NCI-H1417 (cell line): ENCODE results near the gene NSUN6.
A peak's percentile ranks its signal among the peaks of the same experiment; 100 is the strongest.

ENCODE experiments used
- DNase-seq, 3 experiments: peaks; one replicate each; lab custom pipeline; 2025; lab: John Stamatoyannopoulos, UW

The NSUN6 gene, protein sequence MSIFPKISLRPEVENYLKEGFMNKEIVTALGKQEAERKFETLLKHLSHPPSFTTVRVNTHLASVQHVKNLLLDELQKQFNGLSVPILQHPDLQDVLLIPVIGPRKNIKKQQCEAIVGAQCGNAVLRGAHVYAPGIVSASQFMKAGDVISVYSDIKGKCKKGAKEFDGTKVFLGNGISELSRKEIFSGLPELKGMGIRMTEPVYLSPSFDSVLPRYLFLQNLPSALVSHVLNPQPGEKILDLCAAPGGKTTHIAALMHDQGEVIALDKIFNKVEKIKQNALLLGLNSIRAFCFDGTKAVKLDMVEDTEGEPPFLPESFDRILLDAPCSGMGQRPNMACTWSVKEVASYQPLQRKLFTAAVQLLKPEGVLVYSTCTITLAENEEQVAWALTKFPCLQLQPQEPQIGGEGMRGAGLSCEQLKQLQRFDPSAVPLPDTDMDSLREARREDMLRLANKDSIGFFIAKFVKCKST

DNA sequence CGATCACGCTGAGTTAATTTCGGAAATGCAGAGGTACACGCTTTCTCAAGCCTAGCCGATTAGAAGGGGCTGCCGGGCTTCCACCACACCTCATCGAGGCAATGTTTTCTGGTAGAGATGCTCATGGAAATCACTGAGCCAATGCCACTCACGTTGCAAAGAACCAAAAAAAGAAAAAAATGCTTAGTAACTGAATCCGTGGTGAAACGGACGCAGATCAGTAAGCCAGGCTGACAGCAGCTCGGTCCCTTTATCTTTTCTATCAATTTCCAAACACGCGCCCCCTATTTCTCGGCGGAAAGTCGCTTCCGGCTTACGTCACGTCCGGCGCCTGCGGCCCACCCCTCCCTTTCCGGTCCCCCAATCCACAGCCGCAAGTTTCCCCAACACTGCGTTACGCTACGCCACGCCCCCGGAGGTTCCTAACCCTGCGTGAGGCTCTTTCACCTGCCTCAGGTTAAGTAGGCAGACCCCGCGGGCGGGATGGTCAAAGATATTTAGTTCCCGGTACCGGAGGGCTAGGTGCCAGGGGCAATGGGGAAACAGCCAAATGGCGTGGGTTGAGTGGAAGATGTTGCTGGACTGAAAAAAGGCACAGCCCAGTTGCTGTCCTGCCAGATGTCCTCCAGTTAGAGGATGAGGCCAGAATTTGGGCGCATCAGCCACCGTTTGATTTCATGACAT lies at the start of gene NSUN6:
Gene NSUN6, minus strand, starts transcription at position 264 of the 684 bp plus-strand sequence. CDS start 384 bp downstream, outside the sequence.
- peak; percentile 72 to 84 (median 81) for DNase-seq

DNA sequence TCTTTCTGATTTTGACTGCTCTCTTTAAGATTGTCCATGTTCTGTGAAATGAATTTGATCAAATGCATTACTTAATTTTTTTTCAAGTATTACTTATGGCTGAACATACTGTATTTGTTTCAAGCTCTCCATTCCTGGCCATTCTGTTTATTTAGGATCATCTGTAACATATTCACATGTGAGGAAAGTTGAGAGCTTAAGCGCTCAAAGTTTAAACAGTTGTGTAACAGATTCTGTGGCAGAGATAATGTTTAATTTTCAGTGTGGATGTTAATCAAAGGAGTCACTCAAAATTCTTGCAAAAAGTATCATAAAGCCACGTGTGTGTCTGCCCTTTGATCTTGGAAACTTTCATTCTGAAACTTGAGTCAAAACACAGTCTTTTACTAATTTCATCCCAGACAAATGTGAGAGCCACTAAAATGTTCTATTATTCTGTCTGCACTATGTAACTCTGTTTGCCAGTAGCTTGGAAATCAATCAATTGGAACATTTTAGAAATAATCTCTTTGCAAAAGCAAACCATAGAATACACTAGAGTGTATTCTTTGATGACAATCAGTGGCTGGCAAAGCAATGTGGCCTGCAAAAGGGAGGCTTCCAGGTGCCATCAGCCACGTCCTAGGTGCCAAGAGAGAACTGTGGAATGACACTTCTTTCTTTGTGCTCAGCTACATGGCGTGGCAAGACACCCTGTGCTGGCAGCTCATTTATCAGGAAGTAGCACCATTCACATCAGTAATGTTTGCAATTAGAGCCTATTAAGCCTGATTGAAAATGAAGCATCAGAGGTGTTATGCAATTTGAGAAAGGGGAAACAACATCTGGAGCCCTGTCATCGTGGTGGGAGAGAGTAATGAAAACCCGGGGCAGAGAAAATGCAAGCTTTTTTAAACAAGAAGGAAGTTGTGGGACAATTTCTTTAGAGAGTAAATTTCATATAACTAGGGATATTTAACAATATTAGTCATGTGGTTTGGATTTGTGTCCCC lies 48.8 kb upstream of the NSUN6 start:
- no peak for DNase-seq

GRCh38 chr10:18690541-18690940 lies 39.2 kb upstream of the NSUN6 start:
- DNase-seq = no peak

- DNase-seq = peak in 1 of 3 experiments; percentile 38
Observed at GRCh38 chr10:18689498-18689897, 38.1 kb upstream of the NSUN6 start.

- no peak for DNase-seq
Observed at GRCh38 chr10:18687706-18688105, 36.3 kb upstream of the NSUN6 start.

- no peak for DNase-seq
Observed at GRCh38 chr10:18687195-18687594, 35.8 kb upstream of the NSUN6 start.

GRCh38 chr10:18685555-18685954 lies 34.2 kb upstream of the NSUN6 start:
- DNase-seq = no peak

GRCh38 chr10:18684953-18685352 lies 33.6 kb upstream of the NSUN6 start:
- no peak for DNase-seq

GRCh38 chr10:18684416-18684815 lies 33.0 kb upstream of the NSUN6 start:
- no peak for DNase-seq

DNA sequence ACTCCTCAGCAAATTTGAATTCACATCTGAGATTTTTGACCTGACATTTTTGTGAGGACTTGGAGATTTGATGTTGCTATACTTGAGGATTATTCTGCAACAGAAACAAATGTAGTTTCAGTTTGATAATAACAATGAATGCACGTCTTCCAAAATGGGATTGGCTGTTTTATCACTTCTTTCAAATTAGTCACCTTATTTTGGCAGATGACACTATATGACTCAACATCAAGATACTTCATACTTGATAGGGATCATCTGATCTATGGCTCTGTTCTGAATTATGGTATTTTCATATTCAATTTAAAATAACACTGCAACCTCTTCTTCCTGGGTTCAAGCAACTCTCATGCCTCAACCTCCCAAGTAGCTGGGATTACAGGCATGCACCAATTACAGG lies 32.0 kb upstream of the NSUN6 start:
- no peak for DNase-seq

- DNase-seq = no peak
Observed at GRCh38 chr10:18681971-18682411, 30.6 kb upstream of the NSUN6 start.

DNA sequence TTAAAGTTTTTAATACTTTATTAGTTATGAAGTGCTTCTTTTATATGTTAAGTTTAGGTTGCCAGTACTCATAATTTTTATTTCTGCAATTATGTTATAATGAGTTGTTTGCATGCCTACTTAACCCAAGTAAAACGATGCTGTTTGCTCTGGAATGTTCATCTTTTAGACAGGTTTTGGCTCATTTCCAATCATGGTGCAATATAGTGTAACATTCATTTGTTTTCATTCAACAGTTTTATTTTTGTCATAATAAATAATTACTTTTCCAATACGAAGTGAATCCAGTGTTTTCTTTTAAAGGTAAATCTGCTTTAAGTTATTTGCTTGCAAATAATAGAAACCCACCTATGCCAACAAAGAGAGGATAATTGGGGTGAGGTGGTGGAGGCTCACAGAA lies 30.0 kb upstream of the NSUN6 start:
- DNase-seq = no peak

GRCh38 chr10:18680754-18681153 lies 29.4 kb upstream of the NSUN6 start:
- no peak for DNase-seq

DNA sequence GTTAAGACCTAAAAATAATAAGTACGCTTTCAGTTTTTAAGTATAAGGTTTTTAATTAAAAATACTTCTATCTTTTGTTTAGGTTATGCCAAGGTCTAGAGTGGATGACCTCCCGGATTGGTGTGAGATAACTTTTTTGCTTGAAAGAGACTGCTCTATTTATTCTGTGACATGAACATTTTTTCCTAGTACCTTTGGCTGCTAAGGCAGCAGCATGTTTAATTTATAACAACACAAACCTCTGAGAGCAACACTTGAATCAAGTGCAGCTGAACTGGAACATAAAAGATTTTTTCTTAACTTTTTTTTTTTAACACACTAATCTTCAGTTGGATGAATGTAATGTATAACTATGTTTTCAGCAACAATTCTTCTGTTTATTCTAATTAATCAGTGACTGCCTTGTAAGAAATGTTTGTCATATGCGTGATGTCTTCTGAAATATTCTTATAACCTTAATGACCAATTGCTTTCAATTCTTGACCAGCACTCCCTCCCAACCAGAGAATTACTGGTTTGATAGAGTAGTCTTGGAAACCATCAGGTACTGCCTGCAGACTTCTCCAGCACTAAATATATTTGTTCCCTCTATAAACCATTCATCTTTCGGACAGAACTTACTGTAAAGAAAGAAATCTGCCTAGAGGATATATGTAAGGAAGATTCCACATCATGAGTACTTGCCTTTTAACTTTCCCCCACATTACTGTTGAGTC lies 23.9 kb upstream of the NSUN6 start:
- DNase-seq = no peak

GRCh38 chr10:18668026-18668425 lies 16.6 kb upstream of the NSUN6 start:
- no peak for DNase-seq

DNA sequence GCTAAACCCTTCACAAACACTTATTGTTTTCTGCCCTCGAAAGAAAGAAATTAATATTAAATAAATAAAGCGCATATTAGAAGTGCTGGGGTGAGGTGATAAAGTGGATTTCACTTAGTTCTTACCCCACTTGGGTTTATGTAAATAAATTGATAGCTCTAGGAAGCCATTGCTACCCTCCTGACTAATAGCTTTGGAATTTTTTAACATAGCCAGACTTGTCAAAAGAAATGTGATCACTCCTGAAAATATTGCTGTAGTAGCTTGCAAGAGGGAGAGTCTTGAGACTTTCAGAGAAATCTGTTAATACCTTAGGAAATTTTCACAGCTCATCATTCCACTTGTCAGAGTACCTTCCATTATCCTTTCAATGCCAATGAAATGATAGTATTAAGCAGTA lies 15.4 kb upstream of the NSUN6 start:
- no peak for DNase-seq

DNA sequence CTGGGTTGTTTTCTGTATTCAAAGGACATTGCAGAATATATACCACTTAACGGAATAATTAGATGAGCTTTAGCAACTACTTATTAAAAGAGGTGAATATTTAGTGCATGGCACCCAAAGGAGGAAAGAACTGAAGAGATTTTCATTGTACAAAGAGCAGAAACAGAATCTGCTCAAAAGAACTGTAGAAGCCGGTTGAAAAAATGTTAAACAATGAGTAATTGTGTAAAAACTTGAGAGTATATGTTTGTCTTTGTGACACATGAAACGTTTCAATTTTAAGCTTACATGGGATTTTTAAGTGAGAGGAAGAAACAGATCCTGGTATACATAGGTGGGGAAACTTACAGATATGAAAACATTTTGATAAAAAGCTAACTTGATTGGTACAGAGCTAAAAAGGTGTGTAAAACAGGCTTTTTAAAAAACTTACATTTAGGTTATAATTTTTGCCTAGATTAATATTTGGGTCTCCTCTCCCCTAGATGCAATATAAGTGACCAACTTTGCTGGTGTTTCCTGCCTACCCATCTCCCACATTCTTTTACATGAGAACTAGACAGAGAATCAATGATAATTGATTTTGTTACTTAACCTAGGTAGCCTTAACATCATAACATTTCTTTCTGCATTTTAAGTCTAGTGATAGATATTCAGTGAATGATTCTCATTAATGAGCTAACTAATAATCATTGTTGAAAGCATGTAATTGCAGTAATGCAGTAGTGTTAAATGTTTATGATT lies 14.6 kb upstream of the NSUN6 start:
- no peak for DNase-seq

GRCh38 chr10:18664841-18665478 lies 13.6 kb upstream of the NSUN6 start:
- DNase-seq = no peak

DNA sequence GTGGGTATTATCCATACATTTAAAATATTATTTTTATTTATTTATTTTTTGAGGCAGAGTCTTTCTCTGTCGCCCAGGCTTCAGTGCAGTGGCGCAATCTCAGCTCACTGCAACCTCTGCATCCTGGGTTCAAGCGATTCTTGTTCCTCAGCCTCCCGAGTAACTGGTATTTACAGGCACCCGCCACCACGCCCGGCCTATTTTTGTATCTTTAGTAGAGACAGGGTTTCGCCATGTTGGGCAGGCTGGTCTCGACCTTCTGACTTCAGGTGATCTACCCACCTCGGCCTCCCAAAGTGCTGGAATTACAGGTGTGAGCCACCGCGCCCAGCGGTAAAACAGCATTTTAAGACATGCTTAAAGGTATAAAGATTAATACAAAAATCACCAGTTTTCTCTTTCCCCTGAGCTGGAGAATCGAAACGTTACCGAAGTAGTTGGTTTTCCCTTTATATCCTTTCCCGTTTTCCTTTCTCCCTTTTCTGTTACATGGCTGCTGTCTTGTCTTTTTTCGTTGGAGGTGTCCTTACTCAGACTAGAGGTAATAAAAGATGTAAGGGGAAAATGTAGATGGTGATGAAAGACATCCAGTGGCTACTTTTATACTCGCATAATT lies 9.5 kb upstream of the NSUN6 start:
- DNase-seq = no peak
